HCT116 (cell line): ENCODE data around the gene CPNE2. TPM values are rescaled to one million over a fixed set of nuclear protein-coding genes. Genes with fewer than 3 reads are reported as not detected.

Source experiments
- ATAC-seq: fragments of 200-7000 bp; cut with Tn5 transposase; 2 replicates; pipeline ENCODE4 v1.9.1; 2020; ENCODE audit warnings: mild to moderate bottlenecking, moderate library complexity
- BruUV-seq: library from RNA; stranded (reverse); fragments of 400-500 nt; replicated peaks from 2 replicates; lab custom pipeline; 2021; lab: Mats Ljungman, UMichigan
- CTCF ChIA-PET: fragments of 300-600 bp; sonication (Branson Sonifier 250); formaldehyde crosslinking; loops from one replicate; lab custom pipeline; 2021; ENCODE audit warnings: antibody characterized with exemption; lab: Charles Lee
- POLR2A ChIA-PET: fragments of 300-600, 350-600 bp; sonication (Branson Sonifier 250); formaldehyde crosslinking; loops from one replicate; lab custom pipeline; 2021; ENCODE audit warnings: antibody characterized with exemption; lab: Charles Lee
- RAD21 ChIA-PET, 2 experiments: fragments of 300-600 bp; sonication (Branson Sonifier 250); formaldehyde crosslinking; loops; one replicate each; lab custom pipeline; 2023; ENCODE audit warnings: low total read pairs in 2 of 2; ENCODE audit not compliant: uncharacterized antibody in 2 of 2, unreplicated experiment in 2 of 2, low non-redundant PET in 1 of 2; lab: Charles Lee
- DNase-seq: peaks from one replicate; pipeline ENCODE4 v3.0.0-alpha.2; 2010; ENCODE audit warnings: low read depth, low spot score
- H2AFZ ChIP-seq: fragments of 200-600 bp; shearing (Covaris generic), sonication (generic); 2 replicates; pipeline ENCODE4 v1.6.1; 2017; ENCODE audit warnings: low read depth, mixed run types, mixed read lengths, antibody characterized with exemption, low read length; ENCODE audit not compliant: poor library complexity, severe bottlenecking
- H3K27ac ChIP-seq: 2 replicates; pipeline ENCODE4 v1.5.1; 2012; ENCODE audit warnings: low read depth, low read length
- H3K27me3 ChIP-seq: fragments of 200-600 bp; sonication (generic); 2 replicates; pipeline ENCODE4 v1.6.1; 2016; ENCODE audit warnings: mixed run types, low read length, mixed read lengths; ENCODE audit not compliant: insufficient read depth
- H3K36me3 ChIP-seq, 2 experiments: fragments of 200-500 bp in 1 of 2; fragments of 200-600 bp in 1 of 2; sonication (Bioruptor generic) in 1 of 2; sonication (generic) in 1 of 2; 2 replicates each; pipeline versions ENCODE4 v1.5.1 to v1.6.1; 2014 to 2016; ENCODE audit warnings: low read length in 2 of 2, inconsistent platforms in 1 of 2, mixed read lengths in 1 of 2, mixed run types in 1 of 2; ENCODE audit not compliant: insufficient read depth in 2 of 2, control insufficient read depth in 1 of 2
- H3K4me1 ChIP-seq, 2 experiments: fragments of 200-600 bp in 1 of 2; sonication (generic) in 1 of 2; 2 replicates each; pipeline versions ENCODE4 v1.5.1 to v1.6.1; 2012 to 2017; ENCODE audit warnings: low read length in 2 of 2, inconsistent platforms in 1 of 2, mild to moderate bottlenecking in 1 of 2, mixed read lengths in 1 of 2, mixed run types in 1 of 2, moderate library complexity in 1 of 2; ENCODE audit not compliant: insufficient read depth in 2 of 2, control insufficient read depth in 1 of 2
- H3K4me2 ChIP-seq: fragments of 200-600 bp; sonication (generic); 2 replicates; pipeline ENCODE4 v1.6.1; 2017; ENCODE audit warnings: mixed run types, low read length, mixed read lengths
- H3K4me3 ChIP-seq, 2 experiments: fragments of 200-600 bp in 1 of 2; sonication (generic) in 1 of 2; replicated peaks in 1 of 2; 2 replicates each; pipeline ENCODE4 v1.5.1; 2011 to 2016; ENCODE audit warnings: low read length in 2 of 2, control low read depth in 1 of 2, low read depth in 1 of 2, mild to moderate bottlenecking in 1 of 2, mixed read lengths in 1 of 2, mixed run types in 1 of 2
- H3K79me2 ChIP-seq: fragments of 200-600 bp; sonication (generic); 2 replicates; pipeline ENCODE4 v1.6.1; 2017; ENCODE audit warnings: mild to moderate bottlenecking, mixed run types, low read length, moderate library complexity, mixed read lengths; ENCODE audit not compliant: insufficient read depth
- H3K9ac ChIP-seq: fragments of 200-600 bp; sonication (generic); 2 replicates; pipeline ENCODE4 v1.6.1; 2016; ENCODE audit warnings: low read length, mixed read lengths
- H3K9me2 ChIP-seq: fragments of 200-600 bp; sonication (generic), shearing (Covaris generic); 2 replicates; pipeline ENCODE4 v1.6.1; 2017; ENCODE audit warnings: mixed run types, mild to moderate bottlenecking, moderate library complexity; ENCODE audit not compliant: insufficient read depth
- H3K9me3 ChIP-seq, 2 experiments: fragments of 200-500 bp in 1 of 2; fragments of 200-600 bp in 1 of 2; sonication (Bioruptor generic) in 1 of 2; sonication (generic) in 1 of 2; 2 replicates each; pipeline ENCODE4 v1.6.1; 2014 to 2017; ENCODE audit warnings: low read length in 2 of 2, mixed read lengths in 2 of 2, inconsistent platforms in 1 of 2, low read depth in 1 of 2, mild to moderate bottlenecking in 1 of 2, mixed run types in 1 of 2, moderate library complexity in 1 of 2; ENCODE audit not compliant: control insufficient read depth in 1 of 2, insufficient read depth in 1 of 2
- H4K20me1 ChIP-seq: fragments of 200-600 bp; sonication (generic), shearing (Covaris generic); 2 replicates; pipeline ENCODE4 v1.6.1; 2017; ENCODE audit warnings: mixed run types, mild to moderate bottlenecking, moderate library complexity; ENCODE audit not compliant: insufficient read depth
- CEBPB ChIP-seq: IDR thresholded peaks from 2 replicates; pipeline ENCODE4 v1.6.1; 2012; ENCODE audit warnings: low read depth
- ELF1 ChIP-seq: IDR thresholded peaks from 2 replicates; pipeline ENCODE4 v1.6.1; 2012; ENCODE audit warnings: low read depth, borderline replicate concordance
- EZH2 ChIP-seq: fragments of 200-600 bp; sonication (generic); IDR thresholded peaks from 2 replicates; pipeline ENCODE4 v1.6.1; 2017; ENCODE audit warnings: antibody characterized with exemption, mixed run types
- FOSL1 ChIP-seq: IDR thresholded peaks from 2 replicates; pipeline ENCODE4 v1.6.1; 2012; ENCODE audit warnings: low read depth
- MAX ChIP-seq: IDR thresholded peaks from 2 replicates; pipeline ENCODE4 v1.6.1; 2012
- POLR2A ChIP-seq: IDR thresholded peaks from 2 replicates; pipeline ENCODE4 v1.7.0; 2011; ENCODE audit warnings: borderline replicate concordance; ENCODE audit not compliant: insufficient read depth, insufficient read length; ENCODE audit errors: extremely low read depth
- POLR2AphosphoS5 ChIP-seq: IDR thresholded peaks from 2 replicates; pipeline ENCODE4 v1.6.1; 2011; ENCODE audit warnings: mild to moderate bottlenecking, low read depth, low read length, moderate library complexity
- SIN3A ChIP-seq: IDR thresholded peaks from 2 replicates; pipeline ENCODE4 v1.6.1; 2012; ENCODE audit warnings: low read depth
- TCF7L2 ChIP-seq: IDR thresholded peaks from 2 replicates; pipeline ENCODE4 v1.7.0; 2011; ENCODE audit warnings: borderline replicate concordance, inconsistent platforms; ENCODE audit not compliant: insufficient read depth, insufficient read length; ENCODE audit errors: extremely low read depth
- ZFX ChIP-seq: fragments of 450-650 bp; IDR thresholded peaks from 2 replicates; pipeline ENCODE4 v1.6.1; 2017
- ZNF274 ChIP-seq: fragments of 200-500 bp; sonication (Bioruptor generic); IDR thresholded peaks from 2 replicates; pipeline ENCODE4 v1.6.1; 2014; ENCODE audit warnings: mild to moderate bottlenecking, low read depth, low read length, inconsistent platforms
- intact Hi-C: fragments of 100-400 bp; cut with micrococcal nuclease; formaldehyde crosslinking; loops from 2 replicates; pipeline ENCODE4 v1.10.0; 2022
- total RNA-seq: library from RNA; stranded (reverse); gene quantifications from one replicate; pipeline ENCODE4 v1.2.1, GENCODE V29; 2021; ENCODE audit not compliant: unreplicated experiment
- TF ChIP-seq, protein P1 (sequence below): IDR thresholded peaks from 2 replicates; pipeline ENCODE4 v1.6.1; 2012
- TF ChIP-seq, protein P2 (sequence below), 3 experiments: fragments of 200-600 bp in 1 of 3; sonication (generic) in 1 of 3; IDR thresholded peaks in 2 of 3; conservative IDR thresholded peaks in 1 of 3; 2 replicates each; pipeline ENCODE4 v1.5.1; 2012 to 2017; ENCODE audit warnings: low read depth in 2 of 3, low read length in 2 of 3, antibody characterized with exemption in 1 of 3, borderline replicate concordance in 1 of 3, control low read depth in 1 of 3, mild to moderate bottlenecking in 1 of 3, mixed read lengths in 1 of 3, mixed run types in 1 of 3, moderate library complexity in 1 of 3; ENCODE audit not compliant: insufficient read depth in 1 of 3

CPNE2 gene
- total RNA-seq, 1 experiment from 2014 or later, result 31.2 TPM

- ATAC-seq (no peak), DNase-seq (no peak)
- Histone ChIP-seq H3K4me3 (no peak overlapping the region), H3K27ac (no peak overlapping the region), H3K9me2 (no peaks in the 10 kb centered on the region), H3K9ac (no peak overlapping the region), H3K4me2 (no peak overlapping the region), H3K9me3 (no peaks in the 10 kb centered on the region), H3K79me2 (no peaks in the 10 kb centered on the region), H2AFZ (no peak overlapping the region), H3K36me3 (0 out of 4 replicates have a peak, but pooled peaks cover 0 to 3% of the 10 kb centered on the region in 2 experiments), H4K20me1 (no peaks in the 10 kb centered on the region), H3K4me1 (peaks cover 2 to 22% of the 10 kb centered on the region in 2 experiments; a peak in 3 of 4 replicates), H3K27me3 (no peaks in the 10 kb centered on the region)
- RAD21 ChIA-PET, result no interaction called here
- CTCF ChIA-PET, result interaction anchor here (1.0 kb wide), 1 partner anchor 20 kb away, joined by 4 read pairs; the partner anchor contains the start of gene CPNE2
- intact Hi-C loops, result no loop called here
- POLR2A ChIA-PET, result no interaction called here
- no peak for TF ChIP-seq POLR2AphosphoS5
- TF ChIP-seq, protein P1, sequence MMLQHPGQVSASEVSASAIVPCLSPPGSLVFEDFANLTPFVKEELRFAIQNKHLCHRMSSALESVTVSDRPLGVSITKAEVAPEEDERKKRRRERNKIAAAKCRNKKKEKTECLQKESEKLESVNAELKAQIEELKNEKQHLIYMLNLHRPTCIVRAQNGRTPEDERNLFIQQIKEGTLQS, result no peak
- TF ChIP-seq FOSL1, result no peak
- TF ChIP-seq, protein P2, sequence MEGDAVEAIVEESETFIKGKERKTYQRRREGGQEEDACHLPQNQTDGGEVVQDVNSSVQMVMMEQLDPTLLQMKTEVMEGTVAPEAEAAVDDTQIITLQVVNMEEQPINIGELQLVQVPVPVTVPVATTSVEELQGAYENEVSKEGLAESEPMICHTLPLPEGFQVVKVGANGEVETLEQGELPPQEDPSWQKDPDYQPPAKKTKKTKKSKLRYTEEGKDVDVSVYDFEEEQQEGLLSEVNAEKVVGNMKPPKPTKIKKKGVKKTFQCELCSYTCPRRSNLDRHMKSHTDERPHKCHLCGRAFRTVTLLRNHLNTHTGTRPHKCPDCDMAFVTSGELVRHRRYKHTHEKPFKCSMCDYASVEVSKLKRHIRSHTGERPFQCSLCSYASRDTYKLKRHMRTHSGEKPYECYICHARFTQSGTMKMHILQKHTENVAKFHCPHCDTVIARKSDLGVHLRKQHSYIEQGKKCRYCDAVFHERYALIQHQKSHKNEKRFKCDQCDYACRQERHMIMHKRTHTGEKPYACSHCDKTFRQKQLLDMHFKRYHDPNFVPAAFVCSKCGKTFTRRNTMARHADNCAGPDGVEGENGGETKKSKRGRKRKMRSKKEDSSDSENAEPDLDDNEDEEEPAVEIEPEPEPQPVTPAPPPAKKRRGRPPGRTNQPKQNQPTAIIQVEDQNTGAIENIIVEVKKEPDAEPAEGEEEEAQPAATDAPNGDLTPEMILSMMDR (IDR thresholded peaks at IDR 0.05 in 2 of 3, conservative IDR thresholded peaks at IDR 0.05 in 1 of 3; ENCODE audit: borderline replicate concordance in 1 of 3, insufficient read depth in 1 of 3, low read depth in 2 of 3, low read length in 2 of 3), result no peak
- TF ChIP-seq POLR2A, result no peak
- no TSS peak for BruUV-seq
Measured at GRCh38 chr16:57113042-57113453, 20.7 kb downstream of the CPNE2 start.

- no peaks in the 10 kb centered on the region for H3K79me2 ChIP-seq
- DNase-seq (no peak), ATAC-seq (no peak)
- no peaks in the 10 kb centered on the region for H3K9me3 ChIP-seq
- BruUV-seq, result no TSS peak
- POLR2A ChIA-PET, result no interaction called here
- H3K4me3 ChIP-seq, result no peak overlapping the region
- H3K27me3 ChIP-seq, result no peaks in the 10 kb centered on the region
- H3K4me1 ChIP-seq, result peaks cover 2 to 21% of the 10 kb centered on the region in 2 experiments; a peak in 3 of 4 replicates
- H3K9me2 ChIP-seq, result no peaks in the 10 kb centered on the region
- RAD21 ChIA-PET, result no interaction called here
- intact Hi-C loops, result no loop called here
- H3K9ac ChIP-seq, result no peak overlapping the region
- H3K4me2 ChIP-seq, result no peak overlapping the region
- H3K27ac ChIP-seq, result no peak overlapping the region
- H3K36me3 ChIP-seq, result 0 out of 4 replicates have a peak, but pooled peaks cover 0 to 3% of the 10 kb centered on the region in 2 experiments
- H2AFZ ChIP-seq, result no peak overlapping the region
- CTCF ChIA-PET, result interaction anchor here (1.0 kb wide), 1 partner anchor 21 kb away, joined by 4 read pairs; the partner anchor contains the start of gene CPNE2
- no peaks in the 10 kb centered on the region for H4K20me1 ChIP-seq
- TF ChIP-seq, protein P2 (IDR thresholded peaks at IDR 0.05 in 2 of 3, conservative IDR thresholded peaks at IDR 0.05 in 1 of 3; ENCODE audit: borderline replicate concordance in 1 of 3, insufficient read depth in 1 of 3, low read depth in 2 of 3, low read length in 2 of 3), result no peak
- TF ChIP-seq POLR2A (no peak), ZFX (no peak), ELF1 (no peak), SIN3A (no peak), CEBPB (no peak), ZNF274 (no peak), MAX (no peak), TCF7L2 (no peak), EZH2 (no peak)
Measured at GRCh38 chr16:57113664-57114063, 21.3 kb downstream of the CPNE2 start.
